ENCODE results near the gene ZNRF2. TPM values are rescaled to one million over a fixed set of nuclear protein-coding genes. Genes with fewer than 3 reads are reported as not detected.

ZNRF2 gene
- total RNA-seq, 4 donors from 2014 or later: 19.6 to 26.3 (median 22.5) TPM

- no peak for DNase-seq
- no peaks in the 10 kb centered on the region for H3K4me1 ChIP-seq
- peaks cover 0 to 8% (median 0%) of the 10 kb centered on the region in 3 donors for H3K9me3 ChIP-seq
- no peaks in the 10 kb centered on the region for H3K36me3 ChIP-seq
- no peaks in the 10 kb centered on the region for H3K27me3 ChIP-seq
- H3K4me3 ChIP-seq: no peak overlapping the region
- TF ChIP-seq POLR2A (IDR thresholded peaks at IDR 0.05) (no peak), CTCF (IDR thresholded peaks at IDR 0.05) (peak; percentile 10 to 67 (median 56))
- H3K27ac ChIP-seq: no peak overlapping the region
- intact Hi-C loops (cut with DNase I): no loop called here
- 44 to 67% methylated on average over 3 to 5 of the region's 5 CpGs for WGBS, 2 donors
Measured at GRCh38 chr7:30412782-30413504, 128.5 kb downstream of the ZNRF2 start.

- Histone ChIP-seq H3K27me3 (no peaks in the 10 kb centered on the region), H3K9me3 (peaks cover 0 to 8% (median 0%) of the 10 kb centered on the region in 3 donors), H3K4me3 (no peak overlapping the region), H3K27ac (no peak overlapping the region), H3K36me3 (no peaks in the 10 kb centered on the region), H3K4me1 (no peaks in the 10 kb centered on the region)
- no peak for DNase-seq
- intact Hi-C loops (cut with DNase I): no loop called here
- WGBS, 2 donors: 88 to 100% methylated on average over 1 of the region's 7 CpGs
- TF ChIP-seq CTCF (IDR thresholded peaks at IDR 0.05) (no peak), POLR2A (IDR thresholded peaks at IDR 0.05) (no peak)
Measured at GRCh38 chr7:30413864-30414263, 129.5 kb downstream of the ZNRF2 start.

Small RNA genes lying within 50 kb of the gene (small RNA-seq; reads per million reads assigned to genes)
- gene MIR550A1: 0 reads per million in 4 donors

Other genes starting within 250 kb of the ZNRF2 start
- 10 to 100 TPM; 10.4 to 88.9 (median 18.6) TPM for gene MTURN, start 149.6 kb upstream of the ZNRF2 start, total RNA-seq
- 10 to 100 TPM in 1 of 4 donors, 1 to 10 TPM in 3; 4.2 to 13.0 (median 6.2) TPM for gene NOD1, start 194.2 kb downstream of the ZNRF2 start, total RNA-seq
- 10 to 100 TPM; 42.3 to 74.9 (median 63.9) TPM for gene GGCT, start 220.2 kb downstream of the ZNRF2 start, total RNA-seq

Measured in esophagus squamous epithelium (tissue), 5 donors.